Mesenteric fat pad (tissue), 1 donor: ENCODE results near the gene FES. TPM values are rescaled to one million over a fixed set of nuclear protein-coding genes. Genes with fewer than 3 reads are reported as not detected.
"Not testable (repeated sequence)": the region's sequence is repeated elsewhere in the genome, so short reads cannot be mapped to it uniquely, and the experiment has no call there.

Source experiments
- DNase-seq: peaks from one replicate; pipeline ENCODE4 v3.0.0-alpha.2; 2020; ENCODE audit warnings: low spot score
- total RNA-seq: library from RNA; stranded (reverse); fragmentation: NEBNext Ultra II Directional; extraction: Animal tissue kit (Norgen Biotek cat#: 25700); gene quantifications from one replicate; pipeline ENCODE4 v1.2.1, GENCODE V29; 2021
- donor health status: DM: yes; HTN: yes; CAD: no.

The FES gene
- total RNA-seq, 1 donor from 2014 or later: 68.4 TPM

DNA sequence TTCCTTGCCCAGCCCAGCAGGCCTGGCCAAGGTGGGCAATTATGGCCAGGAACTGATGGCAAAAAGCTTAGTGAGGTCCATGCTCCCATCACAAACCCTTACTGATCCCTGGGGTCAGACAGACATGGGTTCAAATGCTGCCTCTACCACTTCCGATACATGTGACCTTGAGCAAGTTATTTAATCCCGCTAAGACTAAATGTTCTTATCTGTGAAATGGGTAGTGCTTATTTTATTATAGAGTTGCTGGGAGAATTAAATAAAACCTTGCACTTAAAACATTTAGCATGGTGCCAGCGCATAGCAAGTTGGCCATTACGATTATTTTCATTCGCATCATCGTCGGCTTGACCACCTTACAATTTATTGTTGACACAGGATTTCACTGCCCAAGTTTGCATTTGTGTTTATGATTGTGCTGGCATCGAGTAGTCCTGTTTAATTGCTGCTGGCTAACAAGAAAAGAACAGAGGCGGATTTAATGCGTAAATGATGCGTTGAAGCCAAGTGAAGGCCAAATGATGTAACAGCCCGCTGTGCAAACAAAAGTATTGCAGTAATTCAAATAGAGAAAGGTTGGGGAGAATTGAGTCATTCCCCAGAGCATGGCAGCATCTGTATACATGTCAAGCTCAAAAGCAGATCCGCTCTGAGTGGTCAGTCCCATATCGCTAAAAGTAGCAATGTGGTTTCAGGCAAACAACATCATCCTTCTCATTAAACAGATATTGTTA, 23.2 kb upstream of the FES start:
- no peak for DNase-seq

DNA sequence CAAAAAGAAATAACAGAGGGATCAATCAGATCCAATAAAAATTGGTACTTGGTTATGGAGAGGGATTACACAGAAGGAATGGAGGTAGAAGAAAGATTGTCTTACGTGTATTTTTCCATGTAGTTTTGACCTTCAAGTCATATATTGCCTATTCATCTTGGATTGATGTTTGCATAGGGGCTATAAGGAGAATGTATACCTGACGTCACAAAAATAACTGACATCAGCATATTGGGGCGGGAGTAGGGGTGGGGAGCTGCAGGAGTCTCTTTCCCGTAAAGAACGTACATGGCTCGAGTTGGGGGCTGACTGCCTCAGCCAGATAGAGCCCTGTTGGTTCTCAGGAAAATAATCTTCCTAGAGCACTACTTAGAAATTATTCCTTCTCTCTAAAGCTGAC, 21.8 kb upstream of the FES start:
- DNase-seq: no peak

DNA sequence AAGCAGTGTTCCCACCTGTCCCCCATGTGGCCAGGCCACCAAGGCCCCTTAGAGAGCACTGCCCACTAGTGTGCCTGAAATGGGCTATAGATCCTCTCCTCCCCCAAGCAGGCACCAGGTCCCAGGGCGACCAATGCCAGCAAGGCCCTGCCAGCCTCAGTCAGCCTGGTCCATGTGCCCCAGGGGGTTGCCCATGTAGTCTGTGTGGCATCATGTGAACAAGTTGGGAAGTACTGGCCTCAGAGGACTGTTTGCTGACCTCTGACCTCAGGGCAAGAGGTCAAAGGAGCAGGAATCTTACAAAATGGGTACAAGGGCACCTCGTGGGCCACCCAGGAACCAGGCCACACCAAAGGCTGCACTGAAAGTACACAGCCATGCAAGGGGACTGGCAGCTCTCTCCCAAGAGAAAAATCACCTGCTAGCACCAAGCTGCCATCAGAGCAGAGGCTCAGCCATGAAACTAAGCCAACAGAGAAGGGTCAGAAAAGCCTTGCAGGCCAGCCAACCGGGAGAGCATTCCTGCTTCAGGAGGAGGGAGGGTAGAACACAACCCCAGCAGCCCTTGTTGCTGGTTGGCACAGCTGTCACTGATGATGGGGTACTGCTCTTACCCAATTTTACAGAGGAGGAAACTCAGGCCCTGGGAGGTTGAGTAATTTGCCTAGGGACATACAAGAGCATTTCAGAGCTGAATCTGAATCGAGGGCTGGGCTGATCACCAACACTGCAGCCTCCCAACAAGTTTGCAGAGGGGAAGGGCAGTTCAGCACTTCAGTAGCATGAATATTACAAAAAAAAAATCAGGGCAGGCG, 21.1 kb upstream of the FES start:
- DNase-seq: no peak

DNA sequence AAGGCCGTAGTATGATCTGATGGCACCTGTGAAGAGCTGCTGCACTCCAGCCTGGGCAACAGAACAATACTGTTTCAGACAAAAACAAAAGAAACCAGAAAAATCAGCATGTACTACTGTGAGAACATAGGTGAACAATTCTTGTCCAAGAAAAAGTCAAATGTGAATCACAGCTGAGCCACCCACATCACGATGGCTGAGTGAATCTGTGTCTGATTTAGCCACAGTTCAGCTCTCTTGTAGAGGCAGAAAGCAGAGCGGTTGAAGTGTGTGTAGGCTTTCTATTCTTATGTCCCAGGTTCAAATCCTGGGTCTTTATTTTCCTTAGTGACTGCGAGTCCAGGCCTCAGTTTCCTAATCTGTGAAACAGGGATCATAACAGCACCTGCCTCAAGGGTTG, 20.3 kb upstream of the FES start:
- DNase-seq: no peak

DNA sequence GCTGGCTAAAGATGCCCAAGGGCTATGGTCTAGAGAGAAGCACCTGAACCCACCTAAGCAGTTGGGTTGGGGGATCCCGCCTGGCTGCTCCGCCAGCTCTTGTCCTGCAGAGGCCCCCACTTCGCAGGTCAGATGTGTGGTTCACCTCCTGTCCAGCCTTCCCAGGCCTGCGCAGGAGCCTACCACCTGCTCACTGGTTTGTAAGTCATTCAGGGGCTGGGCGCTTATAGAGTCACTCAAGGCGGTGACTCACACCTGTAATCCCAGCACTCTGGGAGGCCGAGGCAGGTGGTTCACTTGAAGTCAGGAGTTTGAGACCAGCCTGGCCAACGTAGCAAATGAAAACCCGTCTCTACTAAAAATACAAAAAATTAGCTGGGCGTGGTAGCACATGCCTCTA, 19.8 kb upstream of the FES start:
- no peak for DNase-seq

DNA sequence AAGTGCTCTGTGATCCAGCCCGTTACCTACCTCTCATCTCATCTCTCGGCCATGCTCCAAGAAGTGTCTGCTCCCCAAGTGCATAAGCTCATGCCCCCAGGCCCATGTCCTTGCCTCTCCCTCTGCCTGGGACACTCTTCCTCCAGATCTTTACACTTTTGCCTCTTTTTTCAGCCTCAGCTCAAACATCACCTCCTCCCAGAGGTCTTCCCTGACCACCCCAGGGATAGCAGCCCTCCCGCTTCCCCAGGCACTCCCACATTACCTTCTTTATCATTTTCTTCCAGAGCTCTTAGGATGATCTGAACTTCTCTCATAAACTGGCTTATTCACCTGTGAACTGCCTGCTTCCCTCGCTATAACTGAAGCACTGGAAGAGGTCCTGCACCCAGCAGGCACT, 18.6 kb upstream of the FES start:
- DNase-seq: no peak

DNA sequence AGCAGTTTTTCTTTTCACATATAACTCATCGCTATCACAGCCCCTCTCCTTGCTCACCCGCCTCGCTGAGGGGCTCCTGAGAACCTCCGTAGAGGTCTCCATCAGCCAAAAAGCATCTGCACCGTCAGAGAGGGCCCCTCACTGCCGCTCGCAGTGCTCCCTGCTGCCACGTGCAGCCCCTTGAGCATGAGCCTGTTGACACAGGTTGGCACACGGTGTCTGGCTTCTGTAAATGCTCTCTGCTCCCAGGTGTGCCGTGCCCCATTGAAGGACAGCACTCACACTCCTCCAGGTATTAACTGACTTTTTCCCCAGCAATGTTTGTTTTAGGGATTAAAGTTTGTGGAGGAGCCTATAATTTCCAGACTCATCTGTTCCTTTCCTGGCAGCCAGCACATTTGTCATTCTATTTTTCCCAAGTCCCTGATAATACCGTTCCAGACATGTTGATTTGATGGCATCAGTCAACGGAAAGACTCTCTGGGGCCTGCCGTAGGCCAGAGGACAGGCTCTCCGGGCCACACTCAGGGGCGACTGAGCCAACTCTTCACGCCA, 18.1 kb upstream of the FES start:
- no peak for DNase-seq

DNA sequence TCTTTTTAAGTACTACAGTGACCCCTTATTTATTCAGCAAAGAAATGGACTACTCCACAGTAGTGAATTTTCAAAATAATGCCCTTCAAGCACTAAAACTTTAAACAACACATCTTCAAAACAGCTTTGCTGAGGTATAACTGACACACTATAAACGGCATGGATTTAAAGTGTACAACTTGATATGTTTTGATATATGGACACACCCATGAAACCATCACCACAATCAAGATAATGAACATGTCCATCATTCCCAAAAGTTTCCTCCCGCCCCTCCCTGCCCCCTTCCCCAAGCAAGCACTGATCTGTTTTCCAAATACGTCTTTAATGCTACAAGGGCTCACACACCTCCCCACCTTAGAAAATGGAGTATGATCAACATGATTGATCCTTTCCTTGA, 17.5 kb upstream of the FES start:
- DNase-seq: no peak

DNA sequence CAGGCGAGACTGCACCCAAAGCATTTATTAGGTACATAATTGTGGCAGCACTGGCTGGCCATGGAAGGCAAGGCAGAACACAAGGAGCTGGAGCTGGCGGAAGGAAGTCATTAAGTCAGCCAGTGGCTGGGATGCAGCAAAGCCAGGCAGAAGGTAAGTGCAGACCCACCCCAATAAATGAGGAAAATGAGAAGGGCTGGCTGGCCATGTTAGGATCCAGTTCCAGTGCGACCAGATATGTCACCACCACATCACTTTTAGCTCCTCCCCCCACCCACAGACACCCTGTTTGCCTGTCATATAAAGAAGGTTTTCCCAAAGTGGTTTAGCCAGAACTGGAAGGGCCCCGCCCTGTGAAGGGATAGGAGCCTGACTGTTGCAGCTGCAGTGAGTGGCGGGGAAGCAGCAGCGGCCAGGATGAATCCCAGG, 16.0 kb upstream of the FES start, which contains the start of gene FURIN:
FURIN (plus strand) TSS at position 328 of the 429 bp plus-strand sequence. CDS start 7,153 bp downstream, outside the sequence.
- no peak for DNase-seq

DNA sequence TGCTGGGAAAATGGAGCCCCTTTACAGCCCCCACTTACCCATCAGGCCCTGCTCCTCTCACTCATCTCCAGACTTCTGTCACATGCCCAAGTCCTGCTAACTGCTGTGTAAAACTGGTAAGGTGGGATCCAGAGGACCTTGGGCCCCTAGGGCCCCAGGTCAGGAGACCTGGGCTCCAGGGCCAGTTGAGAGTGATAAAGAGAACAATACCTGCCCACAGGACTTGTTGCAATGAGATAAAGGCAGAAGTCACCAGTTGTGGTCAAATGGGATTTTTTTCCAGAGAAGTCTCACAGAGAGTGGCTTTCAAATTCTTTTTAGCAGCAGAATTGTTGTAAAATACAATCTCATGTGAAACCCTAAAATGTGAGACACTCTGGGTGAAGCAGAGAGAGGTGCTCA, 15.2 kb upstream of the FES start:
- DNase-seq: no peak

DNA sequence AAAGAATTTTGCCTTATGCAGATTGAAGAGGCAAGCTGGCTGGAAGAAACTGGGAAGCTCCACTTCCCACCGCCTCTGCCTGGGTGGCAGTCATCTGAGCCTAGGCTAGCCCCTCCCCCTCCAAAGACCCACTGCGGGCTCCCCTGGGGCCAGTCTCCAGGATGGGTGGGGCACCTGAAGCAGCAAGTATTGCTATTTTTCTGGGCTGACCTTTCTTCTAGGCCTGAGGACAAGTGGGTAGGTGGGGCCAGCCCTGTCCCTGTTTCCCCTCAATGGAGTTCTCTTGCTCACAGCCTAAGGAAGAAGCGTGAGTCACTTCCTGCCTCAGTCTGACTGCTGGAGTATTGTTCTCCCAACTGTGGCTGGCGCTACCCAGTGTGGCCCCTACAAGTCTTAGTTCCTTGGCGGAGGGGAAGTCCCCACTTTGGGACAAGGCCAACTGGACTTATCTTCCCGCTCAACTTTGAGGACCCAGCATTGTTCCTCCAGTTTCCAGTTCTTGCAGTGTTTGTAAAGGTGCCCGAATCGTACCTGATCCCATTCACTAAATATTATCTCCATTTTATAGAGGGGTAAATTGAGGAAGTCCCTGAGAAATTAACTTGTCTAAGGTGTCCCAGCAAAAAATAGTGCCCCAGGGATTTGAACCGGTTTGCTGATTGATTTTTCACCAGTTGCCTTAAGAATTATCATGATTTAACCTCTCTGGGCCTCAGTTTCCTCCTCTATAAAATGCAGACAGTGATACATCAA, 14.5 kb upstream of the FES start:
- DNase-seq: no peak

DNA sequence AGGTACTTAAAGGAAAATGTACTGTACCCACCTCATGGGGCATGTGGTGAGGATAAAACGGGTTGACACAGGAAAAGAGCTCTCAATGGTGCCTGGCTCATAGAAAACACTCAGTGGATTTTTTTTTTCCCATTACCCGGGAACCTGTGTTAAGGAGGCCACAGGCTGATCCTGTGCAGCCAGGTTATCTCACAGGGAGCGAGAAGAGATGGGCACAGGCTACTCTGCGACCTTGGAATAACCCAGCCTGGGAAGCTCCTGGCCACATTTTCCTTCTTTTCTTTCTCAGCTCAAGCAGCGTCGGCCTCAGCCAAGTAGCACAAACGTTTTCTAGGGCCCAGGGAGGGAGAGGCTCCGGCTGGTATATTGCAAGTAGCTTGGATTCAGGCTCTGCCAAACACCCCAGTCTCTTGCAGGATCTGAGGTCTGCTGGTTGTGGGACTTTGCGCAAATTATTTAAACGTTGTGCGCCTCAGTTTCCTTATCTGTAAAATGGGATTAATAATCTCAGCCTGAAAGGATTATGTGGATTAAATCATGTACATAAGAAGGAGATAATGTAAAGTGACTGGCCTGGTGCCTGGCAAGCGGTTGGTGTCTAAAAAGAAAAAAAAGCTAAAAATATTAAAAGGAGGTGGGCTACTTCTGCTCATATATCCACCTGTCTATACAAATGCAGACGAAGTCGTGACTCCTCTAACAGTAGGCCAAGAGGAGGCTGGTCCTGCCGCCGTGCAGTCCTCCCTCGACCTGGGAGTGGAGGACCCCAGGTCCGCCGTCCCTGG, 13.8 kb upstream of the FES start:
- DNase-seq: no peak

DNA sequence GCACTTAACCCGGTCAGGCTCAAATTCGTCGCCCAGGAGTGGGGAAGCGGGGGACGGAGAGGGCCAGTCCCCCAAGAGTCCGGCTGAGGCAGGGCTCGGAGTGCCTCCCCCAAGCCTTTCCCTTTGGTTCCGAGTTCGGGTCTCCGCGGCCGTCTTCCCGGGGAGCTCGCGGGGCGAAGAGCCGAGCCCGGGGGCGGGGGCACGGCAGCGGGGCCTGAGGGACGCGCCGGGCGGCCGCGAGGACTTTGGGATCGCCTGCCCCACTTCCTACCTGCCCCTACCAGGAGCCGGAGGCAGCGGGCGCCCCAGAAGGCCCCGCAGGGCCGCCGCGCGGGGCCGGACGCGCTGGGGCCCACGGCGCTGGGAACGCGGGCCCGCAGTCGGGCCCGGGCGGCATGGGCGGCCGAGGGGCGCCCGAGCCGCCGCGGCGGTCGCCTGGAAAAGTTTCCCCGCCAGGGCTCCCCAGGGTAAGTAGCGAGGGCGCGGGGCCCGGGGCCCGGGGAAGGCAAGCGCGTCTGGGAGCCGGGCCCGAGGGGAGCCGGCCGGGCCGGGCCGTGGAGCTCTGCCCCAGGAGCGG, 13.1 kb upstream of the FES start:
- DNase-seq: no peak

DNA sequence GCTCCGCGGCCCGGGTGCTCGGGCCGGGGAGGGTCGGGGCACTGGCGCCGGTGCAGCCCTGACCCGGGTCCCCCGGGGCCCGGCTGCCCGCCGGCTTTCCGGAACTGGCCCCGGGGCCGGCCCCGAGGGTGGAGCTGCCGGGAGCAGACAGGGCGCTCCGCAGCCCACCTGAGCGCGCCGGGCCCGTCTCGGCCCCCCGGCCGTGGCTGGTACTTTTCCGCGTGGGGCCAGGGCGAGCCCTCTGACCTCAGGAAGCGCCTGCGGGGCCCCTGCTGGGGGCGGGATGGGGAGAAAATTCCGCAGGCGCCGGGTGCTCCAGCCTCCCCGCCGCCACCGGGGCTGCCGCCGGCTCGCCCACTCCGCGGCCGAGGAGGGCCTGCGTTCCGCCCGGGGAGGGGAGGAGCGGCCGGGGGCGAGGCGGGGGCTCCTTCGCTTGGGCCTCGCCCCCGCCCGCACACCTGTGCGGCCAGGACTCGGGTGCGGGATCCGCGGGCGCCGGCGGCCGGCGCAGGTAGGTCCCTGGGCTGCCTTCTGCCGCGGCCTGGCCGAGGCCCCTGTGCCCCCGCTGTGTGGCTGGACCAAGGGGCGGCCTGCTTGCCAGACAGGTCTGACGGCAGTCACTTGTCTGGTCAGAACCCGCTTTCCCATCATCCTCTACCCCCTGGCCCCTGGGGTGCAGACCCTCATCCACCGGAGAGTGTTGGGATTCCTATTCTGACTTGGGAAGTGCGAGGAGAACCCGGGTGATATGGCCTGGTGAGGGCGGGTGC, 12.4 kb upstream of the FES start:
- DNase-seq: no peak

DNA sequence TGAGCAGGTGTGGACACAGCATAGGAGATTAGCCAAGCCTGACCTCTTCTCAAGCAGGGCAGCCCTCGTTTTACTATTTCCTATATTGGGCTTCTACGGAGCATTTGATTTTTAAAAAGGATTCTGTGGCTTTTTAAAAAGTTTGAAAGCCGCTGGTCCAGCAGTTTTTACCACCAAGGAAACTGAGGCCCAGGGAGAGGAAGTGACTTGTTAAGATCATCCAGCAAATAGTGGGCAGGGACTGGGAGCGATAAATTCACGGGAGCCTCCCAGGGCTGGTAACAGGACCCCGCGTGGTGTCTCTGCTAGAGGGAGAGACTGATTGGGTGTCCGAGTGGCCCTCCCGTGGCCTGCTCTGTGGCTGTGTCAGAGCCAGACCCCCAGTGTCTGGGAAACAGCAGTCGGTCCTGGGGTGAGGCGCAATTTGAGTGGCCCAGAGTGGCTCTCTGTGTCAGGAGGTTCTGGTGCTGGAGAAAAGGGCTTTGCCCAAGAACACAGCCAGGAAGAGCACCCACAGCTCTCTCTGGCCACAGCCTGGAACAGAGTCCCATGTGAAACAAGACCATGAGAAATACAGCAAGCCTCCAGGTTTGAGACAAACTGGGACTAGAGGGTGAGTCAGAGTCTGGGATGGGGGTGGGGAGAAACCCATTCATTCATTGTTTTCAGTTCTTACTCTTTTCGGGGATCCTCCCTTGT, 11.7 kb upstream of the FES start:
- DNase-seq: no peak

DNA sequence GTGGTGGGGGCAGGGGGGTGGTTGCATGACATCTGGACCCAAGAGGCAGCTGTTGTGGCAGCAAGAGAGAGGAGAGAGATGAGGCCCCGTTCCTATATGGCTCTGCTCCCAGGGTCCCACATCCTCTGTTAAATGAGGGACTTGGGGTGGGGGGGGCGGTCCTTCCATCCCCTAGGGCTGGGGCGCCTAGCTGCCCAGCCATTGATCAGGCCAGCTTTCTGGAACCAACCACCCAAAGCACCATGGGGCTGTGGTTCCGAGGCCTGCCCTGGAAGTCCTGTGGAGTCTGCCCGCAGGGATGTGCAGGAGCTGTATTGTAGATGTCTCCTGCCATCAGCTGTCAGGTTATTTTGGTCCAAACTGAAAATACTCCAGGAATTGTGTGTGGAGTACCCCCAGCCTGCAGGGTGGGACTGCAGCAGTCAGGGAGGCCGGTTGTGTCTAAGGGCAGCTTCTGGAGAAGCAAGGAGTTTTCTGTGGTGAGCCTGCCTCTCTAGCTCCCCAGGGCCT, 10.8 kb upstream of the FES start:
- no peak for DNase-seq

DNA sequence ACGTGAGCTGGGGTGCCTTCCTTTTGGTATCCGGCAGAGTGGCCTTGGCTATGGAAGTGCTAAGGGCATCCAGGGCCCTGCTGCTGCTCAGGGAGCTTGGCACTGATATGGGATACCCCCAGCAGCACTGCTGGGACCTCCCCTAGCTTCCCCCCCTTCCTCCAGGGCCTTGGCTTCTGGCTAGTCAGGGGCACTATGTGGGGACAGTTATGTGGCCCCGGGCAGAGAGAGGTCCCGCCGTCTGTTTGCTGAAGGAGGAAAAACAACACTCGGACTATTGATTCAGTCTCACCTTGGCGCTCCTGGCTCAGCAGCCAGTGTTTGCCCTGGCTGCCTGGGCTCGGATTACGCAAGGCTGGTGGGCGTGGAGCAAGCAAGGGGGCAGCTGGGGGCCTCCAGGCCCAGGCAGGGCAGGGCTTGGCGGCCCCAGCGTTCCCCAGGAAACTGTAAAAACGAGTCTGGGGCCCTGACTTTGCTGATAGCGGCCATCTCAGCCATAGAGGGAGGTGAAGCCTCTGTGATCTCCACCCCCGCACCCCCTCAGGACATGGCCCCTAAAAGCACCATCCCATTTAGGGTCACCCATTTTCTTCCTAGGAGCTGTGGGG, 10.2 kb upstream of the FES start:
- no peak for DNase-seq

DNA sequence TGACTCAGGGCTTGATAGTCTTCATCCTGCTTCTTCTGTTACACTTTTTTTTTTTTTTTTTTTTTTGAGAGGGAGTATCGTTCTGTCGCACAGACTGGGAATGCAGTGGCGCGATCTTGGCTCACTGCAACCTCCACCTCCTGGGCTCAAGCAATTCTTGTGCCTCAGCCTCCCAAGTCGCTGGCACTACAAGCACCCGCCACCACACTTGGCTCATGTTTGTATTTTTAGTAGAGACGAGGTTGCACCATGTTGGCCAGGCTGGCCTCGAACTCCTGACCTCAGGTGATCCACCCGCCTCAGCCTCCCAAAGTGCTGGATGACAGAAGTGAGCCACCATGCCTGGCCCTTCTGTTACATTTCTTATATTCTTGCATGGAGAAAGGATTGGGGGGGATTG, 9.3 kb upstream of the FES start:
- not testable (repeated sequence) for DNase-seq
